Measurements from ENCODE around the gene FXYD7.
"Not testable (repeated sequence)": the region's sequence is repeated elsewhere in the genome, so short reads cannot be mapped to it uniquely, and the experiment has no call there.

The FXYD7 gene

GRCh38 chr19:35146746-35147459, 3.8 kb downstream of the FXYD7 start:
- no peak for DNase-seq

GRCh38 chr19:35149463-35149862, 6.4 kb downstream of the FXYD7 start:
- no peak for DNase-seq

GRCh38 chr19:35150445-35150844, 7.4 kb downstream of the FXYD7 start:
- DNase-seq: no peak

GRCh38 chr19:35151273-35152065, 8.4 kb downstream of the FXYD7 start:
- no peak for DNase-seq

- DNase-seq: not testable (repeated sequence)
These were observed 10.1 kb downstream of the FXYD7 start for GRCh38 chr19:35153129-35153522.

GRCh38 chr19:35153701-35154524, 10.9 kb downstream of the FXYD7 start:
- DNase-seq: peak; percentile 81

- DNase-seq: peak; percentile 76
These were observed 11.7 kb downstream of the FXYD7 start, which contains the start of gene FXYD5 for GRCh38 chr19:35154525-35155406. Gene FXYD5 (plus strand): TSS chr19:35154735. CDS start chr19:35155551, 816 bp downstream.

- DNase-seq: peak; percentile 25
These were observed 12.4 kb downstream of the FXYD7 start for GRCh38 chr19:35155441-35155840.

GRCh38 chr19:35155981-35156672, 13.1 kb downstream of the FXYD7 start:
- no peak for DNase-seq

- DNase-seq: no peak
These were observed 13.6 kb downstream of the FXYD7 start for GRCh38 chr19:35156673-35157014.

GRCh38 chr19:35157431-35157830, 14.4 kb downstream of the FXYD7 start:
- DNase-seq: no peak

GRCh38 chr19:35159606-35160005, 16.6 kb downstream of the FXYD7 start:
- no peak for DNase-seq

GRCh38 chr19:35160629-35161433, 17.8 kb downstream of the FXYD7 start:
- DNase-seq: no peak

- no peak for DNase-seq
These were observed 18.3 kb downstream of the FXYD7 start for GRCh38 chr19:35161434-35161743.

- DNase-seq: no peak
These were observed 19.6 kb downstream of the FXYD7 start for GRCh38 chr19:35162471-35163326.

- no peak for DNase-seq
These were observed 21.4 kb downstream of the FXYD7 start for GRCh38 chr19:35164418-35164817.

GRCh38 chr19:35165200-35166058, 22.4 kb downstream of the FXYD7 start:
- no peak for DNase-seq

- no peak for DNase-seq
These were observed 23.3 kb downstream of the FXYD7 start for GRCh38 chr19:35166100-35167063.
